K562 (cell line): ENCODE data around the gene ZNF740.

Source experiments
- CEBPG ChIP-seq, 3 experiments: fragments of 200-800 bp in 1 of 3; sonication (Bioruptor generic) in 1 of 3; sonication (generic) in 1 of 3; formaldehyde crosslinking in 1 of 3; IDR thresholded peaks in 2 of 3; conservative IDR thresholded peaks in 1 of 3; 2 replicates each; pipeline versions ENCODE4 v1.6.1 to v1.8.0; 2016 to 2022; ENCODE audit warnings: missing compliant biosample characterization in 2 of 3, missing genetic modification characterization in 2 of 3, mild to moderate bottlenecking in 1 of 3, missing genetic modification reagents in 1 of 3
- DPF2 ChIP-seq: fragments of 450-650 bp; IDR thresholded peaks from 2 replicates; pipeline ENCODE4 v1.6.1; 2016
- NFIC ChIP-seq: fragments of 450-650 bp; IDR thresholded peaks from 2 replicates; pipeline ENCODE4 v1.6.1; 2017; ENCODE audit warnings: mild to moderate bottlenecking, inconsistent platforms
- POLR2H ChIP-seq: IDR thresholded peaks from 2 replicates; pipeline ENCODE4 v1.6.1; 2016; ENCODE audit warnings: missing genetic modification characterization, low read depth, mild to moderate bottlenecking, control low read depth, missing compliant biosample characterization, moderate library complexity
- SRF ChIP-seq, 2 experiments: fragments of 250-450, 450-650 bp in 1 of 2; sonication (Bioruptor Pico) in 1 of 2; sonication (generic) in 1 of 2; formaldehyde crosslinking; IDR thresholded peaks; 2 replicates each; pipeline versions ENCODE4 v1.5.0 to v1.5.1; 2020 to 2022; ENCODE audit warnings: mild to moderate bottlenecking in 1 of 2, missing genetic modification reagents in 1 of 2
- TAF1 ChIP-seq: IDR thresholded peaks from 2 replicates; pipeline ENCODE4 v1.6.1; 2011; ENCODE audit warnings: mild to moderate bottlenecking, low read length, moderate library complexity; ENCODE audit not compliant: insufficient read depth, control insufficient read depth, severe bottlenecking; ENCODE audit errors: extremely low read depth
- ZFX ChIP-seq: sonication (generic); formaldehyde crosslinking; IDR thresholded peaks from 2 replicates; pipeline ENCODE4 v1.8.0; 2022; ENCODE audit warnings: mild to moderate bottlenecking, missing genetic modification reagents, moderate library complexity
- ZNF175 ChIP-seq: fragments of 200-800 bp; sonication (Bioruptor generic); IDR thresholded peaks from 2 replicates; pipeline ENCODE4 v1.6.1; 2016; ENCODE audit warnings: low read depth, mild to moderate bottlenecking, missing genetic modification characterization, missing compliant biosample characterization
- ZNF407 ChIP-seq: fragments of 450-650 bp; IDR thresholded peaks from 2 replicates; pipeline ENCODE4 v1.6.1; 2016; ENCODE audit warnings: low read depth
- TF ChIP-seq, protein P1 (sequence below): sonication (generic); IDR thresholded peaks from 2 replicates; pipeline ENCODE4 v1.6.1; 2016
- TF ChIP-seq, protein P2 (sequence below): sonication (generic); formaldehyde crosslinking; IDR thresholded peaks from 2 replicates; pipeline ENCODE4 v1.5.0; 2020; ENCODE audit warnings: missing genetic modification reagents
- TF ChIP-seq, protein P3 (sequence below), 3 experiments: IDR thresholded peaks in 2 of 3; conservative IDR thresholded peaks in 1 of 3; 2 replicates each; pipeline ENCODE4 v1.5.1; 2011 to 2012; ENCODE audit warnings: low read length in 3 of 3, mild to moderate bottlenecking in 3 of 3, control low read depth in 2 of 3, improper control_type of control experiment in 1 of 3, inconsistent platforms in 1 of 3, low read depth in 1 of 3, mixed read lengths in 1 of 3, moderate library complexity in 1 of 3; ENCODE audit not compliant: insufficient read depth in 2 of 3

DNA sequence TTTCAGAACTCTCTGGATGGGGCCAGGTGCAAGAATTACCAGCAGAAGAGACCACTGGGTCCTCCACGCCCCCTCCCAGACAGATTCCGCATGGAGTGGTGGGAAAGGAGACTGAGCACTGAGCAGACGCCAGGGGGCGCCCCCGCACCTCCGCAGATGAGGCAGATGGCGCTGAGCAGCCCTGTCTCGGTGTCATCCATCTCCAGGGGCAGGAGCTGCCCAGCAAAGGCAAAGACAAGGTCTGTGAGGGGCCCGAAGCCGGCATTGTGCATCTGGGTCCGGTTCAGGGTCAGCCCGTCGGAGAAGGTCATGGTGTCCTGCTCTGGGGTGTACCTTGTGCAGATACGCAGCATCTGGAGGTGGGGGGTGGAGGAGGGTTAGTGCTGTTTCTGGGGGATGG is 32.8 kb downstream of the ZNF740 start:
- no peak for TF ChIP-seq DPF2
- no peak for TF ChIP-seq ZFX (CRISPR knock-in tag)
- TF ChIP-seq CEBPG (CRISPR knock-in tag; IDR thresholded peaks at IDR 0.05) = no peak
- no peak for TF ChIP-seq CEBPG (tag; conservative IDR thresholded peaks at IDR 0.05 in 1 of 2, IDR thresholded peaks at IDR 0.05 in 1 of 2)
- TF ChIP-seq, protein P1, sequence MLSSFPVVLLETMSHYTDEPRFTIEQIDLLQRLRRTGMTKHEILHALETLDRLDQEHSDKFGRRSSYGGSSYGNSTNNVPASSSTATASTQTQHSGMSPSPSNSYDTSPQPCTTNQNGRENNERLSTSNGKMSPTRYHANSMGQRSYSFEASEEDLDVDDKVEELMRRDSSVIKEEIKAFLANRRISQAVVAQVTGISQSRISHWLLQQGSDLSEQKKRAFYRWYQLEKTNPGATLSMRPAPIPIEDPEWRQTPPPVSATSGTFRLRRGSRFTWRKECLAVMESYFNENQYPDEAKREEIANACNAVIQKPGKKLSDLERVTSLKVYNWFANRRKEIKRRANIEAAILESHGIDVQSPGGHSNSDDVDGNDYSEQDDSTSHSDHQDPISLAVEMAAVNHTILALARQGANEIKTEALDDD = no peak
- TF ChIP-seq, protein P2, sequence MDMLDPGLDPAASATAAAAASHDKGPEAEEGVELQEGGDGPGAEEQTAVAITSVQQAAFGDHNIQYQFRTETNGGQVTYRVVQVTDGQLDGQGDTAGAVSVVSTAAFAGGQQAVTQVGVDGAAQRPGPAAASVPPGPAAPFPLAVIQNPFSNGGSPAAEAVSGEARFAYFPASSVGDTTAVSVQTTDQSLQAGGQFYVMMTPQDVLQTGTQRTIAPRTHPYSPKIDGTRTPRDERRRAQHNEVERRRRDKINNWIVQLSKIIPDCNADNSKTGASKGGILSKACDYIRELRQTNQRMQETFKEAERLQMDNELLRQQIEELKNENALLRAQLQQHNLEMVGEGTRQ = no peak
- TF ChIP-seq, protein P3, sequence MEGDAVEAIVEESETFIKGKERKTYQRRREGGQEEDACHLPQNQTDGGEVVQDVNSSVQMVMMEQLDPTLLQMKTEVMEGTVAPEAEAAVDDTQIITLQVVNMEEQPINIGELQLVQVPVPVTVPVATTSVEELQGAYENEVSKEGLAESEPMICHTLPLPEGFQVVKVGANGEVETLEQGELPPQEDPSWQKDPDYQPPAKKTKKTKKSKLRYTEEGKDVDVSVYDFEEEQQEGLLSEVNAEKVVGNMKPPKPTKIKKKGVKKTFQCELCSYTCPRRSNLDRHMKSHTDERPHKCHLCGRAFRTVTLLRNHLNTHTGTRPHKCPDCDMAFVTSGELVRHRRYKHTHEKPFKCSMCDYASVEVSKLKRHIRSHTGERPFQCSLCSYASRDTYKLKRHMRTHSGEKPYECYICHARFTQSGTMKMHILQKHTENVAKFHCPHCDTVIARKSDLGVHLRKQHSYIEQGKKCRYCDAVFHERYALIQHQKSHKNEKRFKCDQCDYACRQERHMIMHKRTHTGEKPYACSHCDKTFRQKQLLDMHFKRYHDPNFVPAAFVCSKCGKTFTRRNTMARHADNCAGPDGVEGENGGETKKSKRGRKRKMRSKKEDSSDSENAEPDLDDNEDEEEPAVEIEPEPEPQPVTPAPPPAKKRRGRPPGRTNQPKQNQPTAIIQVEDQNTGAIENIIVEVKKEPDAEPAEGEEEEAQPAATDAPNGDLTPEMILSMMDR (IDR thresholded peaks at IDR 0.05 in 2 of 3, conservative IDR thresholded peaks at IDR 0.05 in 1 of 3; ENCODE audit: insufficient read depth in 2 of 3, low read depth in 1 of 3, low read length in 3 of 3) = peak; percentile 96 to 97 (median 97)
- TF ChIP-seq NFIC = no peak
- no peak for TF ChIP-seq ZNF407
- no peak for TF ChIP-seq SRF (CRISPR knock-in tag; IDR thresholded peaks at IDR 0.05)
- TF ChIP-seq ZNF175 = no peak
- no peak for TF ChIP-seq POLR2H (tag)
- no peak for TF ChIP-seq TAF1
